LNCaP clone FGC (cell line): Measurements from ENCODE around the gene PACRG.

Experiments
- DNase-seq: peaks from one replicate; pipeline ENCODE4 v3.0.0-alpha.2; 2011; ENCODE audit warnings: low read depth
- H3K4me3 ChIP-seq: 2 replicates; pipeline ENCODE4 v1.5.1; 2011; ENCODE audit warnings: mild to moderate bottlenecking, low read depth, low read length, control low read depth
- CTCF ChIP-seq: IDR thresholded peaks from 2 replicates; pipeline ENCODE4 v1.5.1; 2012; ENCODE audit warnings: mild to moderate bottlenecking; ENCODE audit not compliant: control insufficient read depth, insufficient read depth; ENCODE audit errors: extremely low read depth

The PACRG gene

GRCh38 chr6:162887981-162888689 lies 160.4 kb downstream of the PACRG start:
- peak; percentile 27 for DNase-seq
- TF ChIP-seq CTCF, result no peak
- H3K4me3 ChIP-seq, result no peak overlapping the region

GRCh38 chr6:162889303-162889702 lies 161.5 kb downstream of the PACRG start:
- H3K4me3 ChIP-seq, result no peak overlapping the region
- no peak for TF ChIP-seq CTCF
- DNase-seq, result peak; percentile 32

- no peak overlapping the region for H3K4me3 ChIP-seq
- no peak for DNase-seq
Observed at GRCh38 chr6:162898011-162898410, 170.2 kb downstream of the PACRG start.

GRCh38 chr6:162899148-162899547 lies 171.4 kb downstream of the PACRG start:
- DNase-seq, result no peak
- no peak for TF ChIP-seq CTCF
- H3K4me3 ChIP-seq, result no peak overlapping the region

More at GRCh38 chr6:162898011-162898410, 170.2 kb downstream of the PACRG start:
- TF ChIP-seq CTCF, result no peak

GRCh38 chr6:162900503-162900902 lies 172.7 kb downstream of the PACRG start:
- no peak overlapping the region for H3K4me3 ChIP-seq
- no peak for DNase-seq
- no peak for TF ChIP-seq CTCF

GRCh38 chr6:162904069-162904663 lies 176.4 kb downstream of the PACRG start:
- TF ChIP-seq CTCF, result no peak

More at GRCh38 chr6:162904069-162904663, 176.4 kb downstream of the PACRG start:
- no peak overlapping the region for H3K4me3 ChIP-seq
- DNase-seq, result no peak
